Small intestine (tissue), 16 donors: ENCODE data around the gene GINS2. TPM values are rescaled to one million over a fixed set of nuclear protein-coding genes. Genes with fewer than 3 reads are reported as not detected.

Experiments
- DNase-seq, 2 donors: peaks; one replicate each; pipeline versions ENCODE4 v3.0.0 to v3.0.0-alpha.2; 2013
- FAIRE-seq: peaks from 2 replicates; lab custom pipeline; 2012; peaks lifted over from hg19 to GRCh38; lab: Jason Lieb, UNC
- H3K27ac ChIP-seq, 3 donors: one replicate each; pipeline ENCODE4 v1.5.1; 2013; ENCODE audit warnings: low read length in 2 of 3, mild to moderate bottlenecking in 2 of 3, control low read depth in 1 of 3, inconsistent platforms in 1 of 3, low read depth in 1 of 3, moderate library complexity in 1 of 3
- H3K27me3 ChIP-seq, 3 donors: one replicate each; pipeline ENCODE4 v1.6.1; 2013; ENCODE audit warnings: low read length in 3 of 3, inconsistent platforms in 1 of 3; ENCODE audit not compliant: control insufficient read depth in 3 of 3, insufficient read depth in 3 of 3
- H3K36me3 ChIP-seq, 3 donors: one replicate each; pipeline ENCODE4 v1.6.1; 2013; ENCODE audit warnings: low read length in 3 of 3, inconsistent platforms in 1 of 3, low read depth in 1 of 3, mild to moderate bottlenecking in 1 of 3, moderate library complexity in 1 of 3; ENCODE audit not compliant: control insufficient read depth in 3 of 3, insufficient read depth in 2 of 3
- H3K4me1 ChIP-seq, 3 donors: one replicate each; pipeline ENCODE4 v1.6.1; 2013; ENCODE audit warnings: low read length in 2 of 3, inconsistent platforms in 1 of 3, low read depth in 1 of 3, mild to moderate bottlenecking in 1 of 3, moderate library complexity in 1 of 3; ENCODE audit not compliant: control insufficient read depth in 3 of 3, insufficient read depth in 2 of 3
- H3K4me3 ChIP-seq, 3 donors: one replicate each; pipeline ENCODE4 v1.5.1; 2013; ENCODE audit warnings: low read length in 3 of 3, control low read depth in 1 of 3, inconsistent platforms in 1 of 3, low read depth in 1 of 3, mild to moderate bottlenecking in 1 of 3, moderate library complexity in 1 of 3
- H3K9me3 ChIP-seq, 2 donors: one replicate each; pipeline ENCODE4 v1.6.1; 2013; ENCODE audit warnings: low read depth in 1 of 2, low read length in 1 of 2; ENCODE audit not compliant: control insufficient read depth in 2 of 2, insufficient read depth in 1 of 2
- WGBS, 3 donors: extraction: QIAGEN DNeasy Blood & Tissue Kit; methylation state at CpG; one replicate each; pipeline ENCODE4 v1.1.7; 2013; 5-methylcytosine and 5-hydroxymethylcytosine counted together
- long read RNA-seq, 10 donors: transcript quantifications; one replicate each; lab custom pipeline, GENCODE V29; 2026
- polyA plus RNA-seq, 4 donors: library from polyadenylated mRNA; stranded (reverse) in 3 of 4; unstranded in 1 of 4; fragments of 200-250 nt in 3 of 4; fragments of 120-200 nt in 1 of 4; gene quantifications; one replicate each; pipeline versions ENCODE4 v1.2.1 to v1.2.3, GENCODE V29; 2013
- donor health status: healthy with polysubstance abuse.
- donor health status: control.
- donor health status: control.
- donor health status: Bipolar disorder and iron deficiency.
- donor health status: healthy.

The GINS2 gene
- 10 to 100 TPM in 1 of 4 donors, 1 to 10 TPM in 3; 2.0 to 11.2 (median 6.4) TPM for polyA plus RNA-seq
- long read RNA-seq, donor 1: 0 reads
- long read RNA-seq, donor 2, transcript GINS2-201 (5 exons, 2,673 nt): major isoform, 11 of 11 reads
- long read RNA-seq, donor 2, partial matches to known transcripts: 0 of 11 reads
- long read RNA-seq, donor 2, other reads (novel, unspliced or antisense): 0 of 11 reads
- long read RNA-seq, donor 3, transcript GINS2-201 (5 exons, 2,673 nt): major isoform, 8 of 8 reads
- long read RNA-seq, donor 3, partial matches to known transcripts: 0 of 8 reads
- long read RNA-seq, donor 3, other reads (novel, unspliced or antisense): 0 of 8 reads
- long read RNA-seq, donor 4: 0 reads
- long read RNA-seq, donor 5, partial matches to known transcripts: 0 of 3 reads
- long read RNA-seq, donor 5, other reads (novel, unspliced or antisense): 0 of 3 reads
- long read RNA-seq, donor 6, transcript GINS2-201 (5 exons, 2,673 nt): major isoform, 6 of 6 reads
- long read RNA-seq, donor 6, partial matches to known transcripts: 0 of 6 reads
- long read RNA-seq, donor 6, other reads (novel, unspliced or antisense): 0 of 6 reads
- long read RNA-seq, donor 7, transcript GINS2-201 (5 exons, 2,673 nt): major isoform, 20 of 20 reads
- long read RNA-seq, donor 7, partial matches to known transcripts: 0 of 20 reads
- long read RNA-seq, donor 7, other reads (novel, unspliced or antisense): 0 of 20 reads
- long read RNA-seq, donor 8, partial matches to known transcripts: 0 of 4 reads
- long read RNA-seq, donor 8, other reads (novel, unspliced or antisense): 0 of 4 reads
- long read RNA-seq, donor 9, partial matches to known transcripts: 0 of 4 reads
- long read RNA-seq, donor 9, other reads (novel, unspliced or antisense): 0 of 4 reads
- long read RNA-seq, donor 10, transcript GINS2-201 (5 exons, 2,673 nt): major isoform, 9 of 9 reads
- long read RNA-seq, donor 10, partial matches to known transcripts: 0 of 9 reads
- long read RNA-seq, donor 10, other reads (novel, unspliced or antisense): 0 of 9 reads

GRCh38 chr16:85688586-85689284 lies at the start of gene GINS2:
GINS2 (minus strand) TSS chr16:85688954; CDS start chr16:85688898, 56 bp downstream.
- peaks cover 0 to 12% (median 0%) of the 10 kb centered on the region in 3 donors for H3K27me3 ChIP-seq
- no peak for FAIRE-seq
- H3K9me3 ChIP-seq: peaks cover 0 to 7% of the 10 kb centered on the region in 2 donors
- peaks cover 0 to 4% (median 0%) of the 10 kb centered on the region in 3 donors for H3K36me3 ChIP-seq
- peaks cover 0 to 16% (median 3%) of the 10 kb centered on the region in 3 donors for H3K4me1 ChIP-seq
- peak; percentile 89 to 93 for DNase-seq
- WGBS, 3 donors: 0 to 1% (median 1%) methylated on average over 65 to 86 of the region's 86 CpGs
- peak within 1 kb of the TSS; percentile 53 to 62 (median 54) for H3K4me3 ChIP-seq
- H3K27ac ChIP-seq: peak within 1 kb of the TSS in 1 of 3 donors; percentile 50

GRCh38 chr16:85736921-85737320 lies 48.2 kb upstream of the GINS2 start:
- no peak for FAIRE-seq
- Histone ChIP-seq H3K4me3 (no peak overlapping the region), H3K27ac (no peak overlapping the region), H3K9me3 (no peaks in the 10 kb centered on the region), H3K4me1 (peaks cover 0 to 30% (median 0%) of the 10 kb centered on the region in 3 donors), H3K27me3 (peaks cover 0 to 3% (median 0%) of the 10 kb centered on the region in 3 donors), H3K36me3 (peaks cover 0 to 7% (median 0%) of the 10 kb centered on the region in 3 donors)
- 84 to 88% (median 86%) methylated on average over 8 to 9 of the region's 9 CpGs for WGBS, 3 donors
- no peak for DNase-seq

GRCh38 chr16:85735946-85736345 lies 47.2 kb upstream of the GINS2 start:
- no peak for DNase-seq
- Histone ChIP-seq H3K36me3 (peaks cover 0 to 7% (median 0%) of the 10 kb centered on the region in 3 donors), H3K27me3 (peaks cover 0 to under 1% (median 0%) of the 10 kb centered on the region in 3 donors), H3K9me3 (no peaks in the 10 kb centered on the region), H3K27ac (no peak overlapping the region), H3K4me3 (no peak overlapping the region), H3K4me1 (peaks cover 0 to 38% (median 0%) of the 10 kb centered on the region in 3 donors)
- FAIRE-seq: no peak
- WGBS, 3 donors: 64 to 73% (median 72%) methylated on average over 6 of the region's 6 CpGs

- DNase-seq (peak in 1 of 2 donors; percentile 15), FAIRE-seq (no peak)
- Histone ChIP-seq H3K9me3 (no peaks in the 10 kb centered on the region), H3K36me3 (peaks cover 0 to 7% (median 0%) of the 10 kb centered on the region in 3 donors), H3K4me3 (no peak overlapping the region), H3K27ac (peak overlapping the region in 1 of 3 donors; percentile 59), H3K4me1 (peaks cover 0 to 45% (median 0%) of the 10 kb centered on the region in 3 donors), H3K27me3 (no peaks in the 10 kb centered on the region)
- WGBS, 3 donors: 56 to 67% (median 64%) methylated on average over 13 to 14 of the region's 14 CpGs
Measured at GRCh38 chr16:85735225-85735635, 46.5 kb upstream of the GINS2 start.

- 51 to 73% (median 55%) methylated on average over 10 of the region's 10 CpGs for WGBS, 3 donors
- DNase-seq (no peak), FAIRE-seq (no peak)
- H3K4me1 ChIP-seq: peaks cover 0 to 52% (median 0%) of the 10 kb centered on the region in 3 donors
- H3K27me3 ChIP-seq: no peaks in the 10 kb centered on the region
- H3K9me3 ChIP-seq: no peaks in the 10 kb centered on the region
- H3K36me3 ChIP-seq: peaks cover 0 to 7% (median 0%) of the 10 kb centered on the region in 3 donors
- no peak overlapping the region for H3K4me3 ChIP-seq
- H3K27ac ChIP-seq: peak overlapping the region in 2 of 3 donors; percentile 59 to 86
Measured at GRCh38 chr16:85734311-85735017, 45.7 kb upstream of the GINS2 start.

GRCh38 chr16:85733839-85734170 lies 45.1 kb upstream of the GINS2 start:
- 72 to 79% (median 76%) methylated on average over 11 of the region's 11 CpGs for WGBS, 3 donors
- H3K9me3 ChIP-seq: no peaks in the 10 kb centered on the region
- peaks cover 0 to 7% (median 0%) of the 10 kb centered on the region in 3 donors for H3K36me3 ChIP-seq
- H3K4me1 ChIP-seq: peaks cover 0 to 53% (median 0%) of the 10 kb centered on the region in 3 donors
- no peaks in the 10 kb centered on the region for H3K27me3 ChIP-seq
- FAIRE-seq (no peak), DNase-seq (peak in 1 of 2 donors; percentile 53)
- H3K4me3 ChIP-seq: no peak overlapping the region
- peak overlapping the region in 1 of 3 donors; percentile 86 for H3K27ac ChIP-seq

- peaks cover 0 to 53% (median 0%) of the 10 kb centered on the region in 3 donors for H3K4me1 ChIP-seq
- H3K27me3 ChIP-seq: no peaks in the 10 kb centered on the region
- no peaks in the 10 kb centered on the region for H3K9me3 ChIP-seq
- DNase-seq (peak; percentile 19 to 84), FAIRE-seq (no peak)
- peak overlapping the region in 1 of 3 donors; percentile 86 for H3K27ac ChIP-seq
- H3K36me3 ChIP-seq: peaks cover 0 to 5% (median 0%) of the 10 kb centered on the region in 3 donors
- 59 to 61% (median 60%) methylated on average over 13 of the region's 13 CpGs for WGBS, 3 donors
- no peak overlapping the region for H3K4me3 ChIP-seq
Measured at GRCh38 chr16:85733155-85733838, 44.5 kb upstream of the GINS2 start.
